ENCODE measurements around the gene BPIFA2.
"Not testable (repeated sequence)": the region's sequence is repeated elsewhere in the genome, so short reads cannot be mapped to it uniquely, and the experiment has no call there.

The BPIFA2 gene

GRCh38 chr20:33167859-33168258 lies at the start of gene BPIFA2:
TSS of gene BPIFA2 (plus strand) at chr20:33168159. CDS start at chr20:33169146, 987 bp downstream.
- TF ChIP-seq CTCF (conservative IDR thresholded peaks at IDR 0.05; ENCODE audit: low read length) = no peak
- no peak for DNase-seq (ENCODE audit: low read depth)
- H3K4me3 ChIP-seq (ENCODE audit: low read length) = no peak within 1 kb of the TSS

GRCh38 chr20:33119725-33120720 lies 47.9 kb upstream of the BPIFA2 start:
- H3K4me3 ChIP-seq (ENCODE audit: low read length) = no peak overlapping the region
- DNase-seq (ENCODE audit: low read depth) = no peak
- TF ChIP-seq CTCF (conservative IDR thresholded peaks at IDR 0.05; ENCODE audit: low read length) = no peak

- no peak for DNase-seq (ENCODE audit: low read depth)
- TF ChIP-seq CTCF (conservative IDR thresholded peaks at IDR 0.05; ENCODE audit: low read length) = no peak
- no peak overlapping the region for H3K4me3 ChIP-seq (ENCODE audit: low read length)
Measured at GRCh38 chr20:33120934-33121333, 47.0 kb upstream of the BPIFA2 start.

GRCh38 chr20:33122297-33122696 lies 45.7 kb upstream of the BPIFA2 start:
- H3K4me3 ChIP-seq (ENCODE audit: low read length); DNase-seq (ENCODE audit: low read depth): not testable (repeated sequence)

- TF ChIP-seq CTCF (conservative IDR thresholded peaks at IDR 0.05; ENCODE audit: low read length) = no peak
- no peak overlapping the region for H3K4me3 ChIP-seq (ENCODE audit: low read length)
- DNase-seq (ENCODE audit: low read depth) = no peak
Measured at GRCh38 chr20:33124261-33124660, 43.7 kb upstream of the BPIFA2 start.

GRCh38 chr20:33124994-33125393 lies 43.0 kb upstream of the BPIFA2 start:
- TF ChIP-seq CTCF (conservative IDR thresholded peaks at IDR 0.05; ENCODE audit: low read length) = no peak
- DNase-seq (ENCODE audit: low read depth) = no peak
- no peak overlapping the region for H3K4me3 ChIP-seq (ENCODE audit: low read length)

- no peak overlapping the region for H3K4me3 ChIP-seq (ENCODE audit: low read length)
- TF ChIP-seq CTCF (conservative IDR thresholded peaks at IDR 0.05; ENCODE audit: low read length) = no peak
- no peak for DNase-seq (ENCODE audit: low read depth)
Measured at GRCh38 chr20:33125983-33126382, 42.0 kb upstream of the BPIFA2 start.

Measured in AG10803 (cell line).